Measurements from ENCODE around the gene DNER.
A peak's percentile ranks its signal among the peaks of the same experiment; 100 is the strongest.

The DNER gene

DNA sequence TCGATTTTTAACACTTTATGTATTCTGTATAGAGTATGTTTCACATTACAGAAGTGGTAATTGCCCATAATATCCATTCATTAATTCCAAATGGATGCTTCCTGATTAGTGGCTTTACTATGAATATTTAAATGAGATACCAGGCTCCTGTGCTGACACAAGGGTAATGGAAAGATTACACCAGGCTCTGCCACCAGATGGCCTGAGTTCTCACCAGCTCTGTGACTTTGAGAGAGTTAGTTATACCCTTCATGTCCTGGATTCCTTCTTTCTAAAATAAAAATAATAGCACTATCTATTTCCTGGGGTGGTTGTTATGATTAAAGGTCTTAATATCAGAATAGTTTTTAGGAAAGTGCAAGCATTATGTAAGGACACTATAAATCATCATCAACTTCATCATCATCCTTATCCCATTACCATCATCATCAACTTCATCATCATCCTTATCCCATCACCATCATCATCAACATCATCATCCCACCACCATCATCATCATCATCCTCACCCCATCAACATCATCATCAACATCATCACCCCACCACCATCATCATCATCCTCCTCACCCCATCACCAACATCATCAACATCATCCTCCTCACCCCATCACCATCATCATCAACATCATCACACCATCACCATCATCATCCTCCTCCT, 151.8 kb downstream of the DNER start:
- H3K4me3 ChIP-seq (replicated peaks in 1 of 2; ENCODE audit: low read depth in 2 of 2, low read length in 2 of 2) = no peak overlapping the region
- TF ChIP-seq CTCF (IDR thresholded peaks at IDR 0.05; ENCODE audit: low read depth, low read length) = peak; percentile 7
- no peak for DNase-seq (ENCODE audit: low read depth in 2 of 2)

GRCh38 chr2:229559986-229560385, 154.4 kb downstream of the DNER start:
- H3K4me3 ChIP-seq (replicated peaks in 1 of 2; ENCODE audit: low read depth in 2 of 2, low read length in 2 of 2) = no peak overlapping the region
- TF ChIP-seq CTCF (IDR thresholded peaks at IDR 0.05; ENCODE audit: low read depth, low read length) = no peak
- DNase-seq (ENCODE audit: low read depth in 2 of 2) = no peak

DNA sequence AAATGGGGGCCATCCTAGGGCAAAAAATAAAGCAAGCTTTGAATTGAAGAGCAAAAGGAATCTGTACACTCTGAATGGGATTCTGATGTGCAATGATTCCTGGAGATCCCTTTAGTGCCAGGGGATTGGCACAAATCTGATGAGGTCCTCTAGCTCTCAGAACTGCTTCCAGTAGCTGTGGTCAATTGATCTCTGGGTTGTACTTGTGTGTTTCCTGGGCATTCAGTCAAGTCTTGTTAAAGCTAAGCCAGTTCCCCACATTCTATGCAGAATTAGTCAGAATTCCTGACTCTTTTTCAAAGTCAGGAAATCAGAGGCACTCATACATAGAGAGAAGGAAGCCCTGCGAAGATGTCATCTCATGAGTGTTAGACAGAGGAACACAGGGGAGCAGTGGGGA, 161.3 kb downstream of the DNER start:
- DNase-seq (ENCODE audit: low read depth in 2 of 2) = peak; percentile 34 to 48
- TF ChIP-seq CTCF (IDR thresholded peaks at IDR 0.05; ENCODE audit: low read depth, low read length) = no peak

GRCh38 chr2:229543176-229543873, 171.0 kb downstream of the DNER start:
- H3K4me3 ChIP-seq (replicated peaks in 1 of 2; ENCODE audit: low read depth in 2 of 2, low read length in 2 of 2) = no peak overlapping the region
- no peak for DNase-seq (ENCODE audit: low read depth in 2 of 2)
- TF ChIP-seq CTCF (IDR thresholded peaks at IDR 0.05; ENCODE audit: low read depth, low read length) = no peak

More for the DNA sequence above, 161.3 kb downstream of the DNER start:
- no peak overlapping the region for H3K4me3 ChIP-seq (replicated peaks in 1 of 2; ENCODE audit: low read depth in 2 of 2, low read length in 2 of 2)

DNA sequence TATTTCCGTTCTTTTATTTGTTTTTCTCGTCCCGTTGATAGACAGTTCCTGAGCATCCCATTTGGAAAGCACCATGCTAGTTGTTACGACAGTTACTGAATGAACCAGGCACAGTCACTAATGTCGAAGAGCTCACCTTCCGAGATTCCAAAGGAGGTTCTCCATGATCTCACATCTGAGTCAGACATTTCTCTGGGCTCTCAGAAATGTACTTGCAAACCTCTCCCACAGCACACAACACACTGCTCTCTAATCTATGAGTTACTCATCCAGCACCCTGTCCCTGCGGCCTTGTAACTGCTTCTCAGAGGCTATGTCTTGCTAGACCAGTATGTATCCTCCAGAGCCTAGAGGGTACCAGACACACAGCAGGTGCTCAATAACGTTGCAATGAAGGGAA, 174.7 kb downstream of the DNER start:
- peak; percentile 12 to 83 for DNase-seq (ENCODE audit: low read depth in 2 of 2)
- no peak for TF ChIP-seq CTCF (IDR thresholded peaks at IDR 0.05; ENCODE audit: low read depth, low read length)
- no peak overlapping the region for H3K4me3 ChIP-seq (replicated peaks in 1 of 2; ENCODE audit: low read depth in 2 of 2, low read length in 2 of 2)

- TF ChIP-seq CTCF (IDR thresholded peaks at IDR 0.05; ENCODE audit: low read depth, low read length) = no peak
- H3K4me3 ChIP-seq (replicated peaks in 1 of 2; ENCODE audit: low read depth in 2 of 2, low read length in 2 of 2) = no peak overlapping the region
- no peak for DNase-seq (ENCODE audit: low read depth in 2 of 2)
Measured at GRCh38 chr2:229531594-229531993, 182.8 kb downstream of the DNER start.

Data from cardiac fibroblast (primary cell).